Measurements from ENCODE around the gene CD83.

CD83 gene

DNA sequence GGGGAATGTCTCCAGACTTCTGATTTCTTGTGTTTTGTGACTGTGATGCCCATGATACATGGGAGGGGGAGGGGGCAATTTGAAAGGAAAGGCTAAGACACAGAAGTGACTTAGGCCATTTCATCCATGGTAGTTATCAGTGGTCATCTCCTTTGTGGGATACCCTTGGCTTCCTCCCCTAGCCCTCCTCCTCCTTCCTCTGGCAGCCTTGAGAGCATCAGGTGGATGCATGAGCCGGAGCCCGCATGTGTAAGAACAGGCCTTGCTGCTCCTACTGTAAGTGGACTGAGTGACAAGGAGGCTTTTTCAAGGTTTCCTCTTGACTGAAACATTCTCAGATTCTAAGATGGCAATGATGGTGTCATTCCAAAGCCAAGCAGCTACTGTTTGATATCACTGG, 874 bp downstream of the CD83 start:
- Histone ChIP-seq H3K27ac (peak overlapping the region in 14 of 21 experiments; percentile 5 to 89 (median 77)), H3K4me3 (peak overlapping the region; percentile 52 to 79 (median 56))

DNA sequence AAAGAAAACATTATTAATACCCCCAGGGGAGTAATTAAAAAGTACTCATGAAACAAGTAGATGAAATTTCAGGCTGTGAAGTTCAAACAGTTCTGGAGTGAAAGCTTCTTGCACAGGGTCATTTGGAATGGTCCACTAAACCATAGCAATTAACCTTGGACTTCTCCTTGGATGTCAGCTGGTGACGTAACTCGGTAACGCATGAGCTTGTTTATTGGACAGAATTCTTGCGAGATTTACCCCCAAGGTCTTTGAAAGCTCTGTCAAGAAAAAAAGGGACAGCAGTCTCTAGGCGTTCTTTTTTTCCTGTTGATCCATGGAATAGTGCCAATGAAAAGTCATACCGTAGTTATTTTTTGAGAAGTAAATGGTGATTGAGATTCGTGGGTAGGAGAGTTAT, 2.2 kb downstream of the CD83 start:
- Histone ChIP-seq H3K4me3 (peak overlapping the region in 1 of 7 experiments; percentile 0), H3K27ac (peak overlapping the region in 2 of 21 experiments; percentile 7 to 89)

DNA sequence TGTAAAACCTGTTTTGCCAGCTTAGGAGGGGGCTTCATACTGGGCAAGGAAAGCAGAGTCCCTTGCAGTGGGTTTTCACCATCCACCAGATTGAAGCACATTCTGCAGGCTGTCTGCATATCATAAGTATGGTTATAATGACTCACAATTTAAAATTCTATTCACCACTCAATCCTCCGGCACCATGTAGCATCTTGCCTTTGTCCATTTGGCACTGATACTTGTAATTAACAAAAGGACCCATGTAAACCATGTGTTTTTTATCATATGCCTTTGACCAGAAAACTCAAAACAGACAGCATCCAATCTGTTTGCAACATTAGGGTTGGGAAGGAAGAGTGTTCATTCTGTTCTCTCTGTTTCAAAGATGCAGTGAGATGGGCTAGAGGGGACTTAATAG, 3.0 kb downstream of the CD83 start:
- Histone ChIP-seq H3K4me3 (peak overlapping the region in 2 of 7 experiments; percentile 0 to 9), H3K27ac (peak overlapping the region in 2 of 21 experiments; percentile 34 to 89)

DNA sequence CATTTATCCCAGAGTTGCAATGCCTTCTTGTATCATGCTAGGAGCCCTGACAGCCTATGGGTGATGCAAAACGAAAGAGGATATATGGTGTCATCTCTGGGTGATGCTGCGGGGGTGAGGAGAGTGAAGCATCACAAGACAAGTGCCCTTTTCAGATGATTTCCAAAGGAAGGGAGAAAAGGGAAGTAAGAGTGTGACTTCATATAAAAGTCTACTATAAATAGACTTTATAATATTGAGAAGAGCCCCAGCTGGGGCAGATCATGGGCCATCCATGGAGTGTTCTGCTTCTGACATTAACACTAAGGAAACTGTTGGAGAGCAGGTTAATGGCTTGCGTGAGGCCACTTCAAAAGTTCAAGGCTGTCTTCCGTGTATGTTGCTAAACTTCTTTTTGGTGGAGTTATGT, 4.4 kb downstream of the CD83 start:
- Histone ChIP-seq H3K4me3 (no peak overlapping the region), H3K27ac (peak overlapping the region in 4 of 21 experiments; percentile 1 to 32 (median 12))

DNA sequence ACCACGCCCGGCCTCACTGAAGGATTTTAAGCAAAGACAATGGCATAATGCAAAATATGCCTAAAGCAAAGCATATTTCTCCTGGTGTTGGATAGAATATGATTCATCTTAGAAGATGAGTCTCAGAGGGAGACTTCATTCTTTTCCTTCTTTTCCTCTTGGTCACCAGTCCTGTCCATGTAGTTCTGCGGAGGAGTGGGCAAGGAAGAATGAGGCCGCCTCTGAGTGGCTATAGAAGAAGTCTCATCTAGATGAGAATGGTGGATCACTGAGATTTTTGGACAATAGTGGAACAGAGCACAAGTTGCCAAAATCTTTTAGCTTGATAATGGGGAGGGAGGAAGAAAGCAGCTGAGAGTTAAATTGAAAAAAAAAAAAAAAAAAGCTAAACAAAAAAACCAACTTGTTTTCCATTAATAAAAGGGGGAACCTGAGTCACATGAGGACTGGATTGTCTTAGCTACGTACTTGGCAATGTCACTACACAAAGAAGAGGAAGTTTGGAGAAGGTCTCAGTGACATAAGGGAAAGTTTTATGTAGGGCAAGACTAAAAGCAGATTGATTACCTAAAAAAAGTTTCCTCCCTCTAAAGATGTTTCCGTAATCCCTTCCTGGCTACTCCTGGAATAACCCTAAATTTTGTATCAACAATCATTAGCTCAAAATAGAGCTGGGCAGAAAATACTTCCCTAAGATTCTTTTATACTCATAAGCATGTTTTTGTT, 6.0 kb downstream of the CD83 start:
- Histone ChIP-seq H3K4me3 (peak overlapping the region in 1 of 7 experiments; percentile 1), H3K27ac (peak overlapping the region in 4 of 21 experiments; percentile 3 to 59 (median 20))

DNA sequence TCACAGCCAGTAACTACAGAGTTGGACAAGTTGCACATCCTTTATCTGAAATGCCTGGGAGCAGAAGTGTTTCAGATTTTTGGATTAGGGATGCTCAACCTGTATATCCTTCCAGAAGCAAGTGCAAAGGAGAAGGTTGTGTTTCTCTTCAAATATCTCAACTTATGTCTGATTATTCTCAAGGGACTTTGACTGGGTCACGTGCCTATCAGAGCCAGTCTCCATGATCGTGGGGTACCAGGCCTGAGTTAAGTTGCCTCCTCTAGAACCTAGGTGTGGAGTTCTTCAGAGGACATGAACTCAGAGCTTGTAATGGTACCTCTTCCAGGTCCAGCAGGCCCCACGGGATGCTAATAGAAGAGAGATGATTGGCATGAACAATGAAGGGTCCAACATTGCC, 7.8 kb downstream of the CD83 start:
- Histone ChIP-seq H3K27ac (no peak overlapping the region), H3K4me3 (no peak overlapping the region)

DNA sequence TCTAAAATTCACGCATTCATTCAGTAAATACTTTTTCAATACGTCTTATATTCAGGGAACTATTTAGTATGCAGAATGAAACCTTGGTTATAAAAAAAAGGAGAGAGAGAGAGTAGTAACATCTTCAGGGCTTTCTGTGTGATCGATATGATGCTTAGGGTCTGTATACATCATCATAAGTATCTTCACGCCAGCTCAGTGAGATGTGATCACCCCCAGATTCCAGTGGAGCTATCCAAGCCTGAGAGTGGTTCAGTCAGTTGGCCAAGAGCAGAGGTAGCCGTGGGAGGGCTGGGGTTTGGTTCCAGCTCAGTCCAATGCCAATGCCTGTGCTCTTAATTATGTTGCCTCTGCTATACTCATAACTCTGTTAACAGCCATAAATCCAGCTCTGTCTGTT, 8.6 kb downstream of the CD83 start:
- Histone ChIP-seq H3K4me3 (no peak overlapping the region), H3K27ac (no peak overlapping the region)

DNA sequence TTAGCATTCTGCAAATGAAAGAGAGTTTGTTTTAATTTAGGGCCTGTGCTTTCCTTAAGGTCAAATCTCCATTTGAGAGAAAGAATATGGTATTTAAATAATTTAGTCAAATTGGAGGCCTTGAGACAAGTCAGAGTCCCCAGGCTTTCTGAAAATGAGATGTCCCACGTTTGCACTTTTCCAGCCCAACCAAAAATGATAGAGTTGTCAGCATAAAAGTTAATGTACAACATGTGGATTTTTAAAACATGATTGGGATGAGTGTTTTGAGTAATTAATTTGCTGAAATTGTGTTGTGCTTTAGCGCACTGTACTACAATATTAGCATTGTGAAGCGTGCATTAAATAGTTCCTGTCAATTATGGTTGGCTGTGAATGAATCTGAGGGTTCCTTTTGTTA, 10.0 kb downstream of the CD83 start:
- Histone ChIP-seq H3K27ac (no peak overlapping the region), H3K4me3 (no peak overlapping the region)

DNA sequence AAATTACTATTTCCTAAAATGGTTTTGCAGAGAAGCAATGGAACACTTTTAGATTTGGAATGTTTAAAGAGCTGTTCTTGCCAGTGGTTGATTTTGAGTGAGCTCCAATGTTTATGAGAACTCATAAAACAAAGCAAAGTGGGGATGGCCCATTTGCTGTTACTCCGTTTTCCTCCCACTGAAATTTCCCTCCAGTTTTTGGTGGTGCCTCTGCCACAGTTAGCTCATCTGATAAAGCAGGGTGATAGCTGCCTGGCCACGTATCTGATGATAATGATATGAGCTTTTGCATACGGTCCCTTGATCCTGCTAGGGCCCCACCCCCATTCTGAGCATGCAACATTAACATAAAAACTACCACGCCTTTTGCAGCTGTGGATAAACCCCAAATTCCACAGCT, 10.4 kb downstream of the CD83 start:
- no peak overlapping the region for H3K27ac ChIP-seq
- H3K4me3 ChIP-seq: no peak overlapping the region

DNA sequence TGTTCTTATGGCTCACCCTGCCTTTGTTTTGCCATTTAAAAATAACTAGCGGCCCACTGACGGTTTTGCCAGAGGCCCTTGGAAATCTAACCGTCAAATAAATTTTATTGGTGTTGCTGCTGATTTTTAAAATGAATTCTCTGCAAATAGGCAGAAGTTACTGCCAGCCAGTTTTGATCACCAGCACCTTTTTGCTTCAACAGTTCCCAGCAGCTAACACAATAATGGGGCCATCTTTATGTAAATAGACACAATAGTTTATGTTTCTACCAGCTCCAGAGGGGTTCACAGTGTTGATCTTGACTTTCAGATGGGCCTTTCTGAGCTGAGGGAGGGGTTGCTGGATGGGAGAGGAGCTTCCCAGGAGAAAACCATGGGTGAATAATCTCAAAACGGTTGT, 11.2 kb downstream of the CD83 start:
- no peak overlapping the region for H3K4me3 ChIP-seq
- H3K27ac ChIP-seq: no peak overlapping the region

DNA sequence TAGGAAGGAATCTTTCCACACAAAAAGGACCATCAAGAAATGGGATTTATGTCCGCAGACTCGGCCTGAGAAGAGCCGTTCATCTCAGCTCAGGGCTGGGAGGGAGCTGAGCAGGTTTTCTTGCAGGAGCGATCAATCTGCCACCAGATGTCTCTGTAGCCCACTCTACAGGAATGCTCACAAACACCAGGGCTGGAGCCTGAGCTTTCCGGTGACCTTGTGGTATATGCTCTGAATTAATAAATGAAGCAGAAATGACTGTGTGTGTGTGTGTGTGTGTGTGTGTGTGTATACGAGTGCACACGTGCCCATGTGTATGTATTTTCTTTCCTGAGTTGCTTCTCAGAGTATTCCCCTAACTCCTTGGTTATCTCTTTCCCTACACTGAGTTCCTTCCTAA, 12.0 kb downstream of the CD83 start:
- no peak overlapping the region for H3K27ac ChIP-seq

DNA sequence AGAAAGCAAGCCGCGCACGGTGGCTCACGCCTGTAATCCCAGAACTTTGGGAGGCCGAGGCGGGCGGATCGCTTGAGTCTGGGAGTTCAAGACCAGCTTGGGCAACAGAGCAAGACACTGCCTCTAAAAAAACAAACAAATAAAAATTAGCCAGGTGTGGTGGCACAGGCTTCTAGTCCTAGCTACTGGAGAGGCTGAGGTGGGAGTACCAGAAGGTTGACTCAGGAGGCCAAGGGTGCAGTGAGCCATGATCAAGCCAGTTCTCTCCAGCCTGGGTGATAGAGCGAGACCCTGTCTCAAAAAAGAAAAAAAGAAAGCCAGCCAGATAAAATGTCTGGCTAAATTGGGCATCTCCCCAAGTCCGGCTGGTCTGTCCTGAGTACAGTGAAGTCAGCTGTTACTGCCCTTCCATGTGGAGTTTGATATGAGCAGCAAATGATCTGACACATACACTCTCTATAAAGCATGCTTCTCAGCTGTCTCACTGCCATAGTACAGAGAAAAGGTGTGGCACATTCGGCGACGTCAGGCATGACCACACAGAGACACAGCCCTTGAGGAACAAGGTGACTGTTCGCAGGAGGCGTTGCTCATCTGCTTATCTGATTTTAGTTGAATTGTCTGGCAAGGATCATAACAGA, 13.0 kb downstream of the CD83 start:
- Histone ChIP-seq H3K27ac (no peak overlapping the region), H3K4me3 (no peak overlapping the region)

More for the DNA sequence above, 12.0 kb downstream of the CD83 start:
- no peak overlapping the region for H3K4me3 ChIP-seq

DNA sequence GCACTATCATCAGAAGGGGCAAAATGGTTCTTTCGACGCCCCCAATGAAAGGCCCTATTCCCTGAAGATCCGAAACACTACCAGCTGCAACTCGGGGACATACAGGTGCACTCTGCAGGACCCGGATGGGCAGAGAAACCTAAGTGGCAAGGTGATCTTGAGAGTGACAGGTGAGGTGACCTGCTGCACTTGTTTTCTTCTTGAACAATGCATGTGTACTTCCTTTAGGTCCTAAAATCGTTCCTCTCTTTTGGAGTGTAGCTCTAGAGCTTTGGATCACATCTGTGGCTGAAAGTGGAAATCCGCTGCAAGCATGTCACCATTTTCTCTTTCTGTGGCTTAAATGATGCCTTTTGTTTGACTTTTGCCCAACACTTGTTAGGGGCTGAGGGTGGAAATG, 14.0 kb downstream of the CD83 start:
- no peak overlapping the region for H3K4me3 ChIP-seq
- H3K27ac ChIP-seq: no peak overlapping the region

DNA sequence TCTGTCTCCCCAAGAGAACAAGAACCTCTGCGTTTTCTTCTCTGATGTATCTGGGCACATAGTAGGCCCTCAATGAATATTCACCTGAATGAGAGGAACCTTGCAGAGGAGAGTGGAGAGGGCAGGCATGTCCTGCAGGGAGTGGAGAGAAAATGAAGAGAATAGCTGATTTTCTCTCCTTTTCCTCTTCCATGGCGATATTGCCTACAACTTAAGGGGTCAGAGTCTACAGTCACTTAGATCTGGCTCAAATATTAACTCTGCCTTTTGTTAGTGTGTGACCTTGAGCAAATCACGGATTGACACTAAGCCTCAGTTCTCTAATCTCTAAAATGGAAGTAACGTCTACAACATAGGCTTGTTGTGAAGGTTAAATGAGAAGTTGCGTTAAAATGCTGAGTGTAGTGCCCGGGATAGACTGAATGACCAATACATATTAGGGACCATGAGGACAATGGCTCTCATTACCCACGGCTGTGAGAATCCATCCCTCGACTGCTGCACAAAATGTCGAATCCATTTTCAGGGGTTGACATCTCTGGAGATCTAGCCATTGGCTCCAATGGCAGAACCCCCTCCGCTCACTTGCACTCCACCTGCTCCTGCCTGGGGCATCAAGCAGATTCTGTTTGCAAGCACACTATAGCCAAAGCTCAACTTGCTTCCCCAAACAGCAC, 14.8 kb downstream of the CD83 start:
- Histone ChIP-seq H3K4me3 (no peak overlapping the region), H3K27ac (no peak overlapping the region)

DNA sequence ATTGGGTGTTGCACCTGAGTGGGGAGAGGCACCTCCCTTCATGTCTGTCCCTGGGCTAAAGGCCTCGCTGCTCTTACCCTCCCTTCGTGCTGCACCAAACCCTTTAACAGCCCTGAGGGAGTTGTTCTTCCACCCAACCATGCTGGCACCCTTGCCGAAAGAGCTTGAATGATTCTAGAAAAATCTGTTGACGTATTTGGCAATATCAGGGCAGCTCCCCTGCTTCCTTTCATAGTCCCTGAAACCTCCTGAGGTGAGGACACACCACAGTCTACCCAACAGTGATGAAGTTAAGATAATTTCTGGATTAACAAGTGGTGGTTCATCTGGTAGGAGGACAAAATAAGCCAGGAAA, 15.3 kb downstream of the CD83 start:
- no peak overlapping the region for H3K4me3 ChIP-seq
- no peak overlapping the region for H3K27ac ChIP-seq

DNA sequence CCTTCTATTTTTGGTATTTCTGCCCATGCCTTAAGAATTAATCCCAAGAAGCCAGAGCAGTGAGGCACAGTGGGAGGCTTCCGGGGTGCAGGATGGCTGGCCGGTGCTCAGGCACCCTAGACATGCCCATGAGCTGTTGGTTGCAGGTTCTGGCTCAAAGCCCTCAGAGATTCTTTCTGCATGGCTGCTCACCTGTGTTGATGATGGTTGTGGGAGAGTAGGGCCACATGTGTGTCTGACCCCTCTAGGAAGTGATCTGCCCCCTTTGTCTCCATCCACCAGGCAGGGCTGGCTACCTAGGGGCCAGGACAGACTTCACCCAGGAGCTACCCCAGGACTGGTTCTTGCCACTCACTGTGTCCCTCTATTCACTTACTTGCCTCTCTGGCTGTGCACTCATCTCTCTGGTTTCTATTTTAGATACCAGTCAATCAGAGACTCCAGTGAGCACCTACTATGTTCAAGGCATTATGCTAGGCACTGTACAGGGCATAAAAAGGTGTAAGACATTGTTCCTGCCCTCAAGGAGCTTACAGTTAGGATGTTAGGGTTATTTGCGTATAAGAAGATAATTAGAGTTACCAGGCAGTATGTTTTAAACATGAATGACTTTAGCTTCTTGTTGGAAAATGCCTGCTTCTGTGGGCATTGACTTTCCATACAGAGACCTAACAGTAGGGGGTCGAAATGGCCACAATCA, 16.8 kb downstream of the CD83 start:
- Histone ChIP-seq H3K4me3 (no peak overlapping the region), H3K27ac (no peak overlapping the region)

DNA sequence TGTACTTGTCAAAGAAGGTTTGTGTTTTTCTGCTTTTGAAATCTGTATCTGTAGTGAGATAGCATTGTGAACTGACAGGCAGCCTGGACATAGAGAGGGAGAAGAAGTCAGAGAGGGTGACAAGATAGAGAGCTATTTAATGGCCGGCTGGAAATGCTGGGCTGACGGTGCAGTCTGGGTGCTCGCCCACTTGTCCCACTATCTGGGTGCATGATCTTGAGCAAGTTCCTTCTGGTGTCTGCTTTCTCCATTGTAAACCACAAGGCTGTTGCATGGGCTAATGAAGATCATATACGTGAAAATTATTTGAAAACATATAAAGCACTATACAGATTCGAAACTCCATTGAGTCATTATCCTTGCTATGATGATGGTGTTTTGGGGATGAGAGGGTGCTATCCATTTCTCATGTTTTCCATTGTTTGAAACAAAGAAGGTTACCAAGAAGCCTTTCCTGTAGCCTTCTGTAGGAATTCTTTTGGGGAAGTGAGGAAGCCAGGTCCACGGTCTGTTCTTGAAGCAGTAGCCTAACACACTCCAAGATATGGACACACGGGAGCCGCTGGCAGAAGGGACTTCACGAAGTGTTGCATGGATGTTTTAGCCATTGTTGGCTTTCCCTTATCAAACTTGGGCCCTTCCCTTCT, 18.4 kb downstream of the CD83 start:
- Histone ChIP-seq H3K4me3 (no peak overlapping the region), H3K27ac (no peak overlapping the region)

DNA sequence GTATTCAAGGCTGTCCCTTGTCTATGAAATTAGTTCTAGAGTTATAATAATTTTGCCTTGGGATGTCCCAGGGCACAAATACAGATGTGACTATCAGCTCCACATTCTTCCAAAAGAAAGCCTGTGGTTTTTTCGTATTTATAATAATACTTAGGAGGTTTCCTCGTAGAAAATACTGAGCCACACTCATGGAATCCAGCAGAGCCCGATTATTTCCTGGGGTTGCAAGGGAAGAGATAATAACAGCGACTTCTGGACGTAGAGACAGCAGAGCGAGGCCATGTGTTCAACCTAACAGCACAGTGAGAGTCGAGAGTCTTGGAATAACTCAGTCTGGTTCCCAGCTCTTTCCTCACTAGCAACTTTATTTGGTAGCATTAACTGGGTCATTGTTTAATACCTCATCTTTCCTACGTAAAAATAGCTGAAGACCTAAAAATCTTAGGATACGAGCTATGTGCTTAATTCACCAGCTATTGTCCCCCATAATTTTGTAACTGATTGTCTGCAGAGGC, 21.2 kb downstream of the CD83 start:
- H3K4me3 ChIP-seq: no peak overlapping the region
- H3K27ac ChIP-seq: no peak overlapping the region

DNA sequence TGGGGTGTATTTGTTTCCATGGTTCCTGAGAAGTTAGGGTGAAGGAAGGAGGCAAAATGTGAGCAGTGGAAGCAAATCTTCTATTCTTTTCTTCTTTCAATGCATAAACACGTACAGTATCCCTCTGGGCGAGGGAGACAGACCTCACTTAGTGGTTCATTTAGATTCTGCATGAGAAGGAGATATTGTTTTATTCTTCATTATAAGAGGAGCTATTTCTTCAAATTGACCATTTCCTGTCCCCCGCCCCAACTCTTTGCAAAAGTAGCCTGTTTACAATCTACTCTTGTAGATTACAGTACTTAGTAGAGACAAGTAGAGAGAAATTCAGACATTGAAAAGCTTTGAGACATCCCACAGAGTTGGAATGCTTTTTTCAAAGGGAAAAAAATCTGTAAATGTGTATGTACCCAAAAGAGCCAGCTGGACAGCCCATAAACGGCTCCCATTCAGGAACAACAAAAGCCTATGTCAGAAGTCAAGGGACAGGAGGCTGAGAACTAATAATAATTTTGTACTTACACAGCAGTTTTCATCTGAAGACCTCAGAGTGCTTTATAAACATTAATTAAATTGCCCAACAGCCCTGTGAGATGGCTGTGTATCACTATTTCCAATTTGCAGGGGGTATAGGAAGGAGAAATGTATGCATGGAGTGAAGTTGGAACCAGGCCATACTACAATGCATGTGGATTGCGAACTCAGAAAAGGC, 23.9 kb downstream of the CD83 start:
- Histone ChIP-seq H3K27ac (no peak overlapping the region), H3K4me3 (no peak overlapping the region)
